HG02642 (cell line): ENCODE measurements around the gene CCM2.

Experiments
- ATAC-seq: cut with Tn5 transposase; IDR thresholded peaks from one replicate; pipeline ENCODE4 v1.9.1; 2021; ENCODE audit warnings: mild to moderate bottlenecking; ENCODE audit not compliant: unreplicated experiment, poor library complexity

Gene CCM2

DNA sequence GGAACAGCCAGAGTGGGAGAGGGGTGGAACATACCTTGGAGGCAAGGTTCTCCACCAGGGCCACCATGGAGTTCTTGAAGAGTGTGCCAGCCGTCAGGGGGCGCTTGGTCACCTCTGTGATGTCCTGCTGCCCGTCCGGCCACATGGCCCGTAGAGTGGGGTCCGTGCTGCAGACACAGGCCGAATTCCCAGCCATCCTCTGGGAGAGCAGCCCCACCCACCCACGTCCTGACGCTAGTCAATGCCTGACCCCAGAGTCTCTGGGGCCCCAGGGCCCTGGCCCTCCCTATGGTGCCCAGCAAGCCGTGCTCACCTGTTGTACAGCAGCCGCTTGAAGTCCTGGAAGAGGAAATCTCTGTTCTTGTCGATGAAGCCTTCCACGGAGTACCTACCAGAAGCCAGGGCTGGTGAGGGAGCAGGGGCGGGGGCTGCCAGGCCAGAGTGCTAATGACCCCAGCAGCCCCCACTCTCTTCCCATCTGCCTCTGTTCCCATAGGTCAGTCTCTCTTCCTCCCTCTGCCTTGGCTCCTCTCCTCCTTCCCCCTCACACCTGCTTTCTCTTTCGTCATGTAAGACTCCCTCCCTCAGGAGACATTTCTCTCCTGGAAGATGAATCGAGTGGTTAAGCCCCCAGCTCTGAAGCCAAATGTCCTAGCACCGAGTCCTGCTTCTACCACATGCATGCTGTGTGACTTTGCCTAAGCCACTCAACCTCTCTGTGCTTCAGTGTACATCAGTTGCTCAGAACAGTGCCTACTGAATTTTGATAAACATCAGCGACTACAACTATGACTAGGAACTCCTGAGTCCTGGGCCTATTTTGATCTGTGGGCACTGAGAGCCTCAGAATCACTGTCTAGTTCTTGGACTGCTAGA, 32.2 kb upstream of the CCM2 start:
- ATAC-seq, result no peak

DNA sequence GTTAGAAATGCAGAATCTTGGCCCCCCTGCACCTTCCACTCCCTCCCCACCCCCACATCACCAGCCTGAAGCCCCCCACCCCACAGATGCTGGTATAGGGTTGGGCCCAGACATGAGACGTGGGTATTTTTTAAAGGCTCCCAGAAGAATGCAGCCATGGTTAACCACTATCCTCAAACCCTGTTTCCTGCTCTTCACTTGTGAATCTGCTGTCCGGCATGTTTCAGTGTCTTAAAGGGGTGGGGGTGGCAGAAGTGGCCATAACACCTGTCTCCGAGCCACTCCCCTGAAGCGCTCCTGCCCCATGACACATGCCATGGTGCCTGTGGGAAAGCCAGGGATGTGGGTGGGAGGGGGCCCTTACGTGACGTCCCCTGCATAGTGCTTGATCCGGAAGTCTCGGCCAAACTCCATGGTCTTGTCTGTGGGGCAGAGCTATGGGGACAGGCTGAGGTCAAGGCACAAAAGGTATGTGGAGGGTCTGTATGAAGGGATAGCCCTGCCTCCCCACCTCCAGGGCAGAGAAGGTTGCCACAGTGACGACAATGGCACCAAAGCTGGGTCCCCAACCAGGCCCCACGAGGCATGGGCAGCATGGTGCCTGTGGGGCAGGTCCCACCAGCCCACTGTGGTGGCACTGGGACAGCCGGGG, 30.8 kb upstream of the CCM2 start:
- no peak for ATAC-seq

DNA sequence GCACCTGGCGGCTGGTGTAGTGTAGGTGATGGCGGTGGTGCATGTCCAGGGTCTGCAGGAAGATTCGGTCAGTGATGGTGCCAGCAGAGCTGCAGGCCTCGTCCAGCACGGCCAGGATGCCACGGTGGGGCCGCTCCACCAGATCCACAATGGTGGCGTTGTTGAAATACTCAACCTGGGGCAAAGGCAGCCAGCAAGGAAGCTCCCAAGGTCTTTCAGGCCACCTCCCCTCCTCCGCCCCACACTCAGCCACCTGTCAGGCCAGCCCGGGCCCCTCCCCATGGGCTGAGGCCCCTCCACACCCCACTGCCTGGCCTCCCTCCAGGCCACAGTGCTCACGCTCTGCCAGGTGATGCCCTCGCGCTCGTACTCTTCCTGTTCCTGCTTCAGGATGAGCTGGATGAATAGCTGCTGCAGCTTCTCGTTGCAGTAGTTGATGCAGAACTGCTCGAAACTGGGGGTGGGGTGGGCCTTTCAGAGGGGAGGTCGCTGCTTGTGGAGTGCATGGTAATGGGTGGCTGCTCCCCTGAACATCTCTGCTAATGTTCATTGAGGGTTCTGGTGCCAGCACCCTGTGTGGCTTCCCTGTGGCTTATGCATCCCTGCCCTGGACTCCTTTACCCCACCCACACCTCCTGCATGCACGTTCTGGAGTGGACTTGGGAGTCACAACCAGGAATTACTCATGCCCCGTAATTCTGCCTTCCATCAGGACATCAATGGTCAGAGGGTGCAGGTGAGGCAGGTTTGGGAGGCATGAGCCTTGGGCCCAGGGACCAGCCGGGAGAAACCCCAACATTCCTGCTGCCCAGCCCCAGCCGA, 30.1 kb upstream of the CCM2 start:
- ATAC-seq, result no peak

GRCh38 chr7:44970523-44971051, 29.4 kb upstream of the CCM2 start:
- no peak for ATAC-seq

GRCh38 chr7:44971188-44971901, 28.7 kb upstream of the CCM2 start:
- ATAC-seq, result no peak

- ATAC-seq, result no peak
These were observed 28.0 kb upstream of the CCM2 start for GRCh38 chr7:44971902-44972441.

- ATAC-seq, result no peak
These were observed 27.4 kb upstream of the CCM2 start for GRCh38 chr7:44972562-44972961.

DNA sequence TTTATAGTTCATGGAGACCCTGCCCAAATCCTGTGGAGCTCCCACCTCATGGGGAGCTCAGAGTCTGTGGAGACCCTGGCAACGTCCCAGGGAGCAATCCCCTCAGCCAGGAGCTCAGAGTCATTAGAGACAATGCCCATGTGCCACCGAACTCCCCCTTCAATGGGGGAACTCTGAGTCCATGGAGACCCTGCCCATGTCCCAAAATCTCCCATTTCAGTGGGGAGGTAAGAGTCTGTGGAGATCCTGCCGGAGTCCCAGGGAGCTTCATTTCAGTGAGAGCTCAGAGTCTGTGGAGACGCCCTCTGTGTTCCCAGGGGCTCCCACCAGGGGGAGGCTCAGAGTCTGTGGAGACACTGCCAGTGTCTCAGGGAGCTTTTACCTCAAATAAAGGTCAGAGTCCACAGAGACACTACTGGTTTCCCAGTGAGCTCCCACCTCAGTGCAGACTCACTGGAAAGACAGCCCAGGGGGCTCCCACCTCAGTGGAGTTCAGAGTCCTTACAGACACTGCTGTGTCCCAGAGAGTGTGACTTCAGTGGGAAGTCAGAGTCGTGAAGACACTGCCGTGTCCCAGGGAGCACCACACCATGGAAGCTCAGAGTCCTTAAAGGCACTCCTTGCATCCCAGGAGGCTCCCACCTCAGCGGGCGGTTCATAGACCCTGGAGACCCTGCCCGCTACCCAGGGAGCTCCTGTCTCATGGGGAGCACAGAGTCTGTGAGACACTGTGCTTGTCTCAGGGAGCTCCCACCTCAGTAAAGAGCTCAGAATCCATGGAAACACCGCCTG, 26.2 kb upstream of the CCM2 start:
- no peak for ATAC-seq

DNA sequence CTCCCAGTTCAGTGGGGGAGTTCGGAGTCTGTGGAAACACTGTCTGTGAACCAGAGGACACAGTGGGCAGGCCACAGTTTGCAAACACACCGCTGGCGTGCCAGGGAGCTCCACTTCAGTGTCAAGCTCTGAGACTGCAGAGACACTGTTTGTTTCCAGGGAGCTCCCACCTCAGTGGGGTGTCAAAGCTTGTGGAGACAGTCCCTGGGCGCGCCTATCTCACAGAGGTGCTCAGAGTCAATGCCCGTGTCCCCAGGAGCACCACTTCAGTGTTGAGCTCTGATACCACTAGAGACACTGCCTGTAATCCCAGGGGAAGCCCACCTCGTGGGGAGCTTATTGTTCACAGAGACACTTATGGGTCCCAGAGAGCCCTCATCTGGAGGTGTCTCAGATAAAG, 25.5 kb upstream of the CCM2 start:
- no peak for ATAC-seq

- no peak for ATAC-seq
These were observed 24.5 kb upstream of the CCM2 start for GRCh38 chr7:44975331-44976039.

DNA sequence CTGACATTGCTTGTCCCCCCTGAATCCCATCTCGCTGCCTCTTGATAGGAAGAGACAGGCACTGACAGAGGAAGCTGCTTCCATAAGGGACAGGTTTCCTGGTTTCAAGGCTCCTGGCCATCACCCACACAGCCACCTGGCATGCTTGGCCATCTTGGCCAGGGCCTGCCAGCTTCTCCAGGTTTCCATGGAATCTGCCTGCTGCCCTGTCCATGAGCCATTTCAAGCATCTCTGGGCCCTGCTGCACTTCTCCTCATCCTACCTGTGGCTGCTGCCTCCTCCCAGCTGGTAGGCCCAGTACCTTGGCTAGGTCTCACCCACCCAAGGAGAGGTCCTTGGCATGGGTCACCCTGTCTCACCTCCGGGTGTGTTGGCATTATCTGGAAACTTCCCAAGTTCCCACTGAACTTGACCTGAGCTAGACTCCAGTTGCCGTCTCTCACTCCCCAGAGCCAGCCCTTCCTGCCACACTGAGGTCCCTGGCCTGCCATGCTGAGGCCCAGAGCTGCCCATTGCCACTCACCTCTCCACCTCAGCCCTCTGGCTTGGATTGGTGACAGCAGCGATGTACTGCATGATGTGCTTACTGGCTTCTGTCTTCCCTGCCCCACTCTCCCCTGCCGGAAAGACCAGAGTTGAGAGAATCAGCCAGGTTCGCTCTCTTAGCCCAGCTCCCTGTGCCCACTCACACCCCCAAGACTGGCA, 23.8 kb upstream of the CCM2 start:
- no peak for ATAC-seq

DNA sequence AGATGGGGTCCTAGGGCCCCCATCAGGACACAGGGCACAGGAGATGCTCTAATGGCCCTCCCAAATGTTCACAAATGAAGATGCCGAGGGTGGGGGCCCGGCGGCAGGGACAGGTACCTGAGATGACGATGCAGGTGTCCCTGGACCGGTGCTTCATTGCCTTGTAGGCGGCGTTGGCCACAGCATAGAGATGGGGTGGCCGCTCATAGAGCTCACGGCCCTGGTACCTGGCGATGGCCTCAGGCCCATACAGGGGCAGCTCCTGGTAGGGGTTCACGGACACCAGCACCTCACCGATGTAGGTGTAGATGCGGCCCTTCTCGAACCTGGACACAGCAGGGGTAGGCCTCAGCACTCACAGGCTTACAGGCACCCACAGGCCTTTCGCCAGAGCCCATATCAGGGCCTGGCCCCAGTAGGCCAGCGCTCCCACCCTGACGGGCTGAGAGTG, 23.2 kb upstream of the CCM2 start:
- no peak for ATAC-seq

DNA sequence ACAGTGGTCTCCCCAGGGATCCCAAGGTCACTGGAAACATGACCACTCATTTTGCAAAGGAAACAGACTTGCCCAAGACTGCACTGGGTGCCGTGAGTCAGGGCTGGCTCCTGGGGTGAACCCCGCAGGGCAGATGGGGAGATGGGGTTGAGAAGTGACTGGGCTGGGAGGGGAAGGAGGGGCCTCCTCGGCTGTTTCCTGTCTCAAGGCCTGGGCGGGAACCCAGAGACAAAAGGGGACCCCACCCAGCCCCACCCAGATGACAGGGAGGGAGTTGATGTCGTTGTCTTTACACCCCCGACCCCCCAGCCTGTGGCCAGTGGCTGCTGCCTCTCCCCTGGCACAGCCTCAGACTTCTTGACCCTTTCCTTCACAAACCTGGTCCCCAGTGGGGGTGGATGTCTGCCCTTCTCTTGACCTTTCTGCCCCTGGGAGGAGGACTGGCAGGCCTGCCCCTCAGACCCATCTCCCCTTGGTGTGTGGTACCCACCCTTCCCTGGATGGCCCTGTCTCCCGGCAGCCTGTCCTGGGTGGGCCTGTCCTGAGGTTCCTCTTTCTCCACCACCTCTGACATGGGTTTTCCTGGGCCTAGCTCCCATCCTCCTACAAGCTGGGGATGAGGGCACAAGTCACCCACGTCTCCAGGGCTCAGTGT, 22.6 kb upstream of the CCM2 start:
- ATAC-seq, result no peak

- ATAC-seq, result no peak
These were observed 22.1 kb upstream of the CCM2 start for GRCh38 chr7:44977959-44978335.

DNA sequence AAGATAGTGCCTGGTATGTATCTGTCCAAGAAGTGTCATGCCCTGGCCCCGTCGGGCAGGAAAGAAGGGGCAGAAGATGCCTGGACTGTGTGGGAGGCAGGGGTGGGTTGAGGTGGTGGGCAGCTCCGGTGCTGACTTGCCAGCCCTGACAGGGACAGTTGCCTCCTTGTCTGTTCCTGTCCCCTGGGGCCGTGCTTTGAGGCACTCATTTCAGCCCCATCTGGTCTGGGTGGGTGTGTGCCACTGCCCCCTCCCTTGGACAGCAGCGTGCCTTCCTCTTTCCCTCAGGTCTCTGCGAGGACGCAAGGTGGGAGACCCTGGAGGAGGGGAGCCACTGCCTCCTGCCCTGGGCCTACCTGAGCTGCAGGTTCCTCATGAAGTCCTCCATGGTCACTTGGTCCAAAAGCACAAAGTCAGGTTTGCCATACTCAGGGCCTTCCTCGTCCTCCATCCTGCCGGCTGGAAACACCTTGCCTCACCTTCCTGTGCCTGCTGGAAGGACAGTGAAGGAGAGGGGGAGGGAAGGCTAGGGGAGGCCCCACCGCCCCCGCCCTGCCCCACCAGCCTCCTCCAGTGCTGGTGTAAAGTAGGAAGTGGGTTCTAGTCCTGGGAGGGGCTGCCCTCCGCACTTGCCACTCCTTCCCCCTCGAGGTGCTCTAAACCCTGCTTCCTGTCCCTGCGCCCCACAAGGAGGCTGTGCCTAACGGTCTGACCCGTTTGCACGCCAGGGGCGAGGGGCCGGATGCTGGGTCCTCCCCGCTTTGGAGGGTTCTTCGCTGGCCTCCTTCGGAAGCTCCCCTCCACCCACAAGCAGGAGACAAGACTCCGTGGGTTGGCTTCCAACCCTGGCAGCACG, 21.3 kb upstream of the CCM2 start, which contains the start of gene MYO1G:
MYO1G (minus strand) TSS at position 505 of the 856 bp plus-strand sequence; CDS start at position 451, 54 bp downstream.
- peak; percentile 57 for ATAC-seq
